SK-N-SH (cell line): Measurements from ENCODE around the gene ANO2.

ENCODE experiments used
- RAD21 ChIP-seq: IDR thresholded peaks from 2 replicates; pipeline ENCODE4 v1.6.1; 2012; ENCODE audit warnings: mild to moderate bottlenecking, low read length
- YY1 ChIP-seq: IDR thresholded peaks from 2 replicates; pipeline ENCODE4 v1.4.0; 2012; ENCODE audit warnings: low read depth, mild to moderate bottlenecking
- TF ChIP-seq, protein P1 (sequence below): fragments of 200-600 bp; sonication (generic); IDR thresholded peaks from 2 replicates; pipeline ENCODE4 v1.6.1; 2017; ENCODE audit warnings: antibody characterized with exemption, mild to moderate bottlenecking, moderate library complexity

- TF ChIP-seq, protein P1, sequence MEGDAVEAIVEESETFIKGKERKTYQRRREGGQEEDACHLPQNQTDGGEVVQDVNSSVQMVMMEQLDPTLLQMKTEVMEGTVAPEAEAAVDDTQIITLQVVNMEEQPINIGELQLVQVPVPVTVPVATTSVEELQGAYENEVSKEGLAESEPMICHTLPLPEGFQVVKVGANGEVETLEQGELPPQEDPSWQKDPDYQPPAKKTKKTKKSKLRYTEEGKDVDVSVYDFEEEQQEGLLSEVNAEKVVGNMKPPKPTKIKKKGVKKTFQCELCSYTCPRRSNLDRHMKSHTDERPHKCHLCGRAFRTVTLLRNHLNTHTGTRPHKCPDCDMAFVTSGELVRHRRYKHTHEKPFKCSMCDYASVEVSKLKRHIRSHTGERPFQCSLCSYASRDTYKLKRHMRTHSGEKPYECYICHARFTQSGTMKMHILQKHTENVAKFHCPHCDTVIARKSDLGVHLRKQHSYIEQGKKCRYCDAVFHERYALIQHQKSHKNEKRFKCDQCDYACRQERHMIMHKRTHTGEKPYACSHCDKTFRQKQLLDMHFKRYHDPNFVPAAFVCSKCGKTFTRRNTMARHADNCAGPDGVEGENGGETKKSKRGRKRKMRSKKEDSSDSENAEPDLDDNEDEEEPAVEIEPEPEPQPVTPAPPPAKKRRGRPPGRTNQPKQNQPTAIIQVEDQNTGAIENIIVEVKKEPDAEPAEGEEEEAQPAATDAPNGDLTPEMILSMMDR: no peak
- TF ChIP-seq YY1 (no peak), RAD21 (no peak)
Measured at GRCh38 chr12:5923751-5924150, 21.3 kb downstream of the ANO2 start.
